Testis (tissue), 3 donors: ENCODE results near the gene B4GALNT2. TPM values are rescaled to one million over a fixed set of nuclear protein-coding genes. Genes with fewer than 3 reads are reported as not detected.
A peak's percentile ranks its signal among the peaks of the same experiment; 100 is the strongest.
"Not testable (repeated sequence)": the region's sequence is repeated elsewhere in the genome, so short reads cannot be mapped to it uniquely, and the experiment has no call there.

Experiments
- DNase-seq: peaks from one replicate; pipeline ENCODE4 v3.0.0-alpha.2; 2019
- H3K27ac ChIP-seq, 2 donors: fragments of 200-600 bp; sonication (generic); one replicate each; pipeline ENCODE4 v1.5.1; 2019
- H3K27me3 ChIP-seq: fragments of 200-600 bp; sonication (generic); one replicate; pipeline ENCODE4 v1.5.1; 2019
- H3K36me3 ChIP-seq: fragments of 200-600 bp; sonication (generic); one replicate; pipeline ENCODE4 v1.5.1; 2017; ENCODE audit warnings: low read depth; ENCODE audit errors: missing control alignments
- H3K4me1 ChIP-seq: fragments of 200-600 bp; sonication (generic); one replicate; pipeline ENCODE4 v1.5.1; 2019
- H3K4me3 ChIP-seq, 2 donors: fragments of 200-600 bp; sonication (generic); one replicate each; pipeline ENCODE4 v1.5.1; 2017 to 2019
- H3K9me3 ChIP-seq: fragments of 200-600 bp; sonication (generic); one replicate; pipeline ENCODE4 v1.5.1; 2017
- CTCF ChIP-seq, 3 experiments: fragments of 450-650 bp in 2 of 3; fragments of 200-600 bp in 1 of 3; sonication (generic) in 1 of 3; IDR thresholded peaks; one replicate each; pipeline ENCODE4 v1.5.1; 2016 to 2019; ENCODE audit warnings: antibody characterized with exemption in 3 of 3, mild to moderate bottlenecking in 2 of 3, moderate library complexity in 1 of 3
- POLR2A ChIP-seq: fragments of 450-650 bp; IDR thresholded peaks from one replicate; pipeline ENCODE4 v1.6.1; 2017; ENCODE audit warnings: antibody characterized with exemption, mild to moderate bottlenecking, moderate library complexity
- WGBS, 2 donors: methylation state at CpG; one replicate each; pipeline ENCODE4 v1.1.5; 2018; 5-methylcytosine and 5-hydroxymethylcytosine counted together
- intact Hi-C: fragments of 100-400 bp; cut with DNase I; formaldehyde crosslinking; loops from one replicate; pipeline ENCODE4 v1.15.1; 2023; ENCODE audit warnings: low total_unique reads
- polyA plus RNA-seq: library from polyadenylated mRNA; stranded (reverse); fragments of 350-450 nt; fragmentation: Illumina TruSeq; extraction: RNeasy Lipid Tissue Mini Kit (QIAGEN cat#74804); gene quantifications from one replicate; pipeline ENCODE4 v1.2.3, GENCODE V29; 2014; ENCODE audit warnings: low read depth, low replicate concordance; ENCODE audit not compliant: insufficient read depth
- total RNA-seq, 2 donors: library from RNA; depleted of rRNA; stranded (reverse); fragments of >200 nt; gene quantifications; one replicate each; pipeline ENCODE4 v1.2.3, GENCODE V29; 2016

The B4GALNT2 gene
- total and polyA plus RNA-seq, 3 donors from 2014 or later: 0.24 to 0.69 (median 0.37) TPM

GRCh38 chr17:49130891-49131290, 1.7 kb upstream of the B4GALNT2 start:
- intact Hi-C loops: no loop called here
- no peak for DNase-seq
- Histone ChIP-seq H3K4me1 (no peaks in the 10 kb centered on the region), H3K27ac (no peak overlapping the region), H3K4me3 (no peak overlapping the region), H3K36me3 (no peaks in the 10 kb centered on the region), H3K9me3 (no peaks in the 10 kb centered on the region), H3K27me3 (no peaks in the 10 kb centered on the region)
- 68% methylated on average over 3 of the region's 3 CpGs for WGBS, 2 donors
- TF ChIP-seq CTCF (IDR thresholded peaks at IDR 0.05) (no peak), POLR2A (no peak)

- no peak for DNase-seq
- Histone ChIP-seq H3K27ac (no peak overlapping the region), H3K4me3 (peak overlapping the region; percentile 21 to 36), H3K36me3 (no peaks in the 10 kb centered on the region), H3K9me3 (no peaks in the 10 kb centered on the region), H3K4me1 (no peaks in the 10 kb centered on the region), H3K27me3 (no peaks in the 10 kb centered on the region)
- intact Hi-C loops: no loop called here
- 3% methylated on average over 14 to 22 of the region's 22 CpGs for WGBS, 2 donors
- TF ChIP-seq POLR2A: no peak
- no peak for TF ChIP-seq CTCF (IDR thresholded peaks at IDR 0.05)
These were observed 261 bp upstream of the B4GALNT2 start for GRCh38 chr17:49132317-49132698.

GRCh38 chr17:49136335-49136734, 3.8 kb downstream of the B4GALNT2 start:
- TF ChIP-seq POLR2A: no peak
- TF ChIP-seq CTCF (IDR thresholded peaks at IDR 0.05): no peak
- intact Hi-C loops: no loop called here
- no peaks in the 10 kb centered on the region for H3K27me3 ChIP-seq
- no peak for DNase-seq
- no peaks in the 10 kb centered on the region for H3K36me3 ChIP-seq
- 95 to 96% methylated on average over 4 of the region's 4 CpGs for WGBS, 2 donors
- H3K4me3 ChIP-seq: no peak overlapping the region
- no peaks in the 10 kb centered on the region for H3K4me1 ChIP-seq
- H3K27ac ChIP-seq: no peak overlapping the region
- H3K9me3 ChIP-seq: no peaks in the 10 kb centered on the region

- H3K4me1 ChIP-seq, H3K27me3 ChIP-seq, intact Hi-C loops, DNase-seq, H3K9me3 ChIP-seq, H3K27ac ChIP-seq, H3K4me3 ChIP-seq, H3K36me3 ChIP-seq: not testable (repeated sequence)
- WGBS, 2 donors: 72 to 82% methylated on average over 3 of the region's 3 CpGs
These were observed 13.1 kb downstream of the B4GALNT2 start for GRCh38 chr17:49145654-49146053.

GRCh38 chr17:49146620-49147306, 14.2 kb downstream of the B4GALNT2 start:
- no peaks in the 10 kb centered on the region for H3K27me3 ChIP-seq
- no peak overlapping the region for H3K27ac ChIP-seq
- H3K4me3 ChIP-seq: no peak overlapping the region
- no peak for TF ChIP-seq POLR2A
- no peak for DNase-seq
- H3K4me1 ChIP-seq: no peaks in the 10 kb centered on the region
- H3K36me3 ChIP-seq: no peaks in the 10 kb centered on the region
- H3K9me3 ChIP-seq: no peaks in the 10 kb centered on the region
- WGBS, 2 donors: 68 to 79% methylated on average over 3 of the region's 3 CpGs
- intact Hi-C loops: no loop called here

- H3K9me3 ChIP-seq: no peaks in the 10 kb centered on the region
- TF ChIP-seq CTCF (IDR thresholded peaks at IDR 0.05): no peak
- no peak for TF ChIP-seq POLR2A
- no peaks in the 10 kb centered on the region for H3K4me1 ChIP-seq
- no peaks in the 10 kb centered on the region for H3K27me3 ChIP-seq
- DNase-seq: no peak
- H3K27ac ChIP-seq: no peak overlapping the region
- 87 to 89% methylated on average over 6 of the region's 6 CpGs for WGBS, 2 donors
- H3K4me3 ChIP-seq: no peak overlapping the region
- intact Hi-C loops: no loop called here
- H3K36me3 ChIP-seq: no peaks in the 10 kb centered on the region
These were observed 15.6 kb downstream of the B4GALNT2 start for GRCh38 chr17:49148171-49148570.
